Ishikawa (cell line): Measurements from ENCODE around the gene SCAPER.

Source experiments
- CEBPB ChIP-seq: IDR thresholded peaks from 2 replicates; pipeline ENCODE4 v1.6.1; 2012
- CREB1 ChIP-seq: IDR thresholded peaks from 2 replicates; pipeline ENCODE4 v1.6.1; 2012; ENCODE audit warnings: low read depth
- EP300 ChIP-seq: IDR thresholded peaks from 2 replicates; pipeline ENCODE4 v1.6.1; 2012; ENCODE audit warnings: borderline replicate concordance
- FOXM1 ChIP-seq: IDR thresholded peaks from 2 replicates; pipeline ENCODE4 v1.6.1; 2012; ENCODE audit warnings: low read depth, borderline replicate concordance
- RAD21 ChIP-seq: IDR thresholded peaks from 2 replicates; pipeline ENCODE4 v1.6.1; 2012; ENCODE audit warnings: low read depth
- YY1 ChIP-seq: IDR thresholded peaks from 2 replicates; pipeline ENCODE4 v1.6.1; 2012; ENCODE audit warnings: low read depth
- ZBTB7A ChIP-seq: IDR thresholded peaks from 2 replicates; pipeline ENCODE4 v1.6.1; 2012; ENCODE audit warnings: low read depth
- TF ChIP-seq, protein P1 (sequence below): IDR thresholded peaks from 2 replicates; pipeline ENCODE4 v1.6.1; 2012

DNA sequence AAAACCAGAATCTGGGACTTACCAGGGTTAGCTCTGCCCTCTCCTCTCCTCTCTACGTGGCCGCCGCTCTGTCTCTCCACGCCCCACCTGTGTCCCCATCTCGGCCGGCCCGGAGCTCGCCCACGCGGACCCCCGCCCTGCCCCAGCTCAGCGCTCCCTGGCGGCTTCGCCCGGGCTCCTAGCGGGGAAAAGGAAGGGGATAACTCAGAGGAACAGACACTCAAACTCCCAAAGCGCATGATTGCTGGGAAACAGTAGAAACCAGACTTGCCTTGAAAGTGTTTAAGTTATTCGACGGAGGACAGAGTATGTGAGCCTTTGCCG lies 563.1 kb downstream of the SCAPER start:
- no peak for TF ChIP-seq EP300
- TF ChIP-seq FOXM1: no peak
- TF ChIP-seq, protein P1, sequence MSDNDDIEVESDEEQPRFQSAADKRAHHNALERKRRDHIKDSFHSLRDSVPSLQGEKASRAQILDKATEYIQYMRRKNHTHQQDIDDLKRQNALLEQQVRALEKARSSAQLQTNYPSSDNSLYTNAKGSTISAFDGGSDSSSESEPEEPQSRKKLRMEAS: no peak
- TF ChIP-seq RAD21: no peak
- TF ChIP-seq CREB1: no peak
- no peak for TF ChIP-seq YY1
- no peak for TF ChIP-seq CEBPB
- no peak for TF ChIP-seq ZBTB7A
